ENCODE results near the gene SYT11.
"Not testable (repeated sequence)": the region's sequence is repeated elsewhere in the genome, so short reads cannot be mapped to it uniquely, and the experiment has no call there.

Gene SYT11

GRCh38 chr1:155859234-155859829, at the start of gene SYT11:
Gene SYT11 (plus strand): TSS chr1:155859567. CDS start chr1:155859762, 195 bp downstream.
- peak; percentile 94 for DNase-seq

- DNase-seq: no peak
Observed at GRCh38 chr1:155812878-155813277, 46.5 kb upstream of the SYT11 start.

GRCh38 chr1:155813672-155814071, 45.7 kb upstream of the SYT11 start:
- DNase-seq: no peak

GRCh38 chr1:155816351-155816750, 43.0 kb upstream of the SYT11 start:
- DNase-seq: no peak

GRCh38 chr1:155827450-155827849, 31.9 kb upstream of the SYT11 start:
- DNase-seq: no peak

- DNase-seq: no peak
Observed at GRCh38 chr1:155831279-155831976, 27.9 kb upstream of the SYT11 start.

- DNase-seq: no peak
Observed at GRCh38 chr1:155833665-155834295, 25.6 kb upstream of the SYT11 start.

- no peak for DNase-seq
Observed at GRCh38 chr1:155834296-155834926, 25.0 kb upstream of the SYT11 start.

GRCh38 chr1:155834927-155835399, 24.4 kb upstream of the SYT11 start:
- DNase-seq: not testable (repeated sequence)

- DNase-seq: no peak
Observed at GRCh38 chr1:155835548-155835947, 23.8 kb upstream of the SYT11 start.

- no peak for DNase-seq
Observed at GRCh38 chr1:155840386-155840785, 19.0 kb upstream of the SYT11 start.

GRCh38 chr1:155844860-155845421, 14.4 kb upstream of the SYT11 start:
- no peak for DNase-seq

- DNase-seq: no peak
Observed at GRCh38 chr1:155847823-155848529, 11.4 kb upstream of the SYT11 start.

GRCh38 chr1:155850345-155850744, 9.0 kb upstream of the SYT11 start:
- DNase-seq: no peak

- DNase-seq: no peak
Observed at GRCh38 chr1:155856257-155856974, 3.0 kb upstream of the SYT11 start.

GRCh38 chr1:155856975-155857930, 2.1 kb upstream of the SYT11 start, which contains the start of gene GON4L:
Gene GON4L (minus strand): TSS chr1:155857214. CDS start chr1:155853780, 3,434 bp downstream.
- peak; percentile 90 for DNase-seq

GRCh38 chr1:155858800-155859233, 550 bp upstream of the SYT11 start:
- no peak for DNase-seq

- peak; percentile 92 for DNase-seq
Observed at GRCh38 chr1:155859881-155860871, 809 bp downstream of the SYT11 start.

GRCh38 chr1:155860970-155861510, 1.7 kb downstream of the SYT11 start:
- no peak for DNase-seq
